Bronchial epithelial cell (primary cell): ENCODE data around the gene GALNT4. TPM values are rescaled to one million over a fixed set of nuclear protein-coding genes. Genes with fewer than 3 reads are reported as not detected.

Experiments used
- DNase-seq: peaks from one replicate; pipeline ENCODE4 v3.0.0-alpha.2; 2010; ENCODE audit warnings: low read depth
- FAIRE-seq: peaks from 2 replicates; lab custom pipeline; 2011; peaks lifted over from hg19 to GRCh38; lab: Jason Lieb, UNC
- H3K27me3 ChIP-seq: 2 replicates; pipeline ENCODE4 v1.5.1; 2011; ENCODE audit warnings: low read length; ENCODE audit not compliant: control insufficient read depth, insufficient read depth
- H3K36me3 ChIP-seq: 2 replicates; pipeline ENCODE4 v1.5.1; 2011; ENCODE audit warnings: low read length; ENCODE audit not compliant: control insufficient read depth, insufficient read depth
- H3K4me3 ChIP-seq: 2 replicates; pipeline ENCODE4 v1.5.1; 2011; ENCODE audit warnings: mild to moderate bottlenecking, low read depth, low read length, control low read depth
- total RNA-seq: library from RNA; depleted of rRNA; stranded (reverse); fragments of >200 nt; gene quantifications from 2 replicates; pipeline ENCODE4 v1.2.1, GENCODE V29; 2014
- TF ChIP-seq, protein P1 (sequence below): IDR thresholded peaks from 2 replicates; pipeline ENCODE4 v1.5.1; 2011; ENCODE audit warnings: mild to moderate bottlenecking, moderate library complexity, low read length, control low read depth, inconsistent platforms; ENCODE audit not compliant: insufficient read depth, severe bottlenecking

Gene GALNT4
- 9.7 and 10.8 TPM in 2 replicates for total RNA-seq

DNA sequence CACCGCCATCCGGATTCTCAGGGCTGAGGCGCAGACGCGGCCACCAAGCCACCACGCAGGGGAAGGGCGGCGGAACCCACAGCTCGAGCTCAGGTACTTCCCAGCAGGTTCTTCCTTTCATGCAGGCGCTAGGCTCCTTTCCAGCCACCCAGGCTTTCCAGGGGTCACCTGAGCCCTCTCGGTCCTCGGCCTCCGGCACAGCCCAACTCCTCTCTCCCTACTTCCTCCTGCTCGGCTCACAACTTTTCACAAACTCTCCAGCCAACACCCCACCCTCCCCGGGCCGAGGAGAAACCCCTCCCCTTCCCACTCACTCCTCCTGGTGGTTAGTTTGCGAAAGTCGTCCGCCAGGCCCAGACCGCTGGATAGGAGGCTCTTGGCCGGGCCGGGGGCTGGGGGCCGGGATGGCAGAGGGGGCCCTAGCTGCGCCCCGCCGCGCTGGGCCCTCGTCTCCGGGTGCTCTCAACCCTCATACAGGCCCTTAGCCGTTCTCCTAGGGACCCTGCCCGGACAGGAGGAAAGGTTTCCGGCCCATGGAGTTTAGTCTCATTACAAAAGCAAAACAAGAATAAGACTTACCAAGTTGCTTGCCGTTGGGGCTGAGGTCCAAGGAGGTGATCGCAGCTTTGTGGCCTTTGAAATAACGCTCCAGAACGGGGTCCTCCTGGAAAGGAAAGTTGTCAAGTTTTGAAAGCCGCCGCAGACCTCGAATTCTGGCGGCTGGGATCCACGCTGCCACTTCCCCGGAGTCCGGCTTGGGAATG lies at the start of gene GALNT4:
Gene GALNT4, minus strand, starts transcription at position 256 of the 764 bp plus-strand sequence. Its CDS starts 247 bp downstream, at position 9.
- no peak for FAIRE-seq
- DNase-seq: peak; percentile 77

GRCh38 chr12:89573051-89573810 lies 48.6 kb upstream of the GALNT4 start:
- TF ChIP-seq, protein P1, sequence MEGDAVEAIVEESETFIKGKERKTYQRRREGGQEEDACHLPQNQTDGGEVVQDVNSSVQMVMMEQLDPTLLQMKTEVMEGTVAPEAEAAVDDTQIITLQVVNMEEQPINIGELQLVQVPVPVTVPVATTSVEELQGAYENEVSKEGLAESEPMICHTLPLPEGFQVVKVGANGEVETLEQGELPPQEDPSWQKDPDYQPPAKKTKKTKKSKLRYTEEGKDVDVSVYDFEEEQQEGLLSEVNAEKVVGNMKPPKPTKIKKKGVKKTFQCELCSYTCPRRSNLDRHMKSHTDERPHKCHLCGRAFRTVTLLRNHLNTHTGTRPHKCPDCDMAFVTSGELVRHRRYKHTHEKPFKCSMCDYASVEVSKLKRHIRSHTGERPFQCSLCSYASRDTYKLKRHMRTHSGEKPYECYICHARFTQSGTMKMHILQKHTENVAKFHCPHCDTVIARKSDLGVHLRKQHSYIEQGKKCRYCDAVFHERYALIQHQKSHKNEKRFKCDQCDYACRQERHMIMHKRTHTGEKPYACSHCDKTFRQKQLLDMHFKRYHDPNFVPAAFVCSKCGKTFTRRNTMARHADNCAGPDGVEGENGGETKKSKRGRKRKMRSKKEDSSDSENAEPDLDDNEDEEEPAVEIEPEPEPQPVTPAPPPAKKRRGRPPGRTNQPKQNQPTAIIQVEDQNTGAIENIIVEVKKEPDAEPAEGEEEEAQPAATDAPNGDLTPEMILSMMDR: no peak
- DNase-seq (no peak), FAIRE-seq (no peak)
- Histone ChIP-seq H3K36me3 (no peaks in the 10 kb centered on the region), H3K4me3 (no peak overlapping the region), H3K27me3 (no peaks in the 10 kb centered on the region)

More for the DNA sequence above, at the start of gene GALNT4:
- Histone ChIP-seq H3K27me3 (no peaks in the 10 kb centered on the region), H3K4me3 (peak within 1 kb of the TSS; percentile 92), H3K36me3 (no peaks in the 10 kb centered on the region)
- TF ChIP-seq, protein P1: peak; percentile 77

DNA sequence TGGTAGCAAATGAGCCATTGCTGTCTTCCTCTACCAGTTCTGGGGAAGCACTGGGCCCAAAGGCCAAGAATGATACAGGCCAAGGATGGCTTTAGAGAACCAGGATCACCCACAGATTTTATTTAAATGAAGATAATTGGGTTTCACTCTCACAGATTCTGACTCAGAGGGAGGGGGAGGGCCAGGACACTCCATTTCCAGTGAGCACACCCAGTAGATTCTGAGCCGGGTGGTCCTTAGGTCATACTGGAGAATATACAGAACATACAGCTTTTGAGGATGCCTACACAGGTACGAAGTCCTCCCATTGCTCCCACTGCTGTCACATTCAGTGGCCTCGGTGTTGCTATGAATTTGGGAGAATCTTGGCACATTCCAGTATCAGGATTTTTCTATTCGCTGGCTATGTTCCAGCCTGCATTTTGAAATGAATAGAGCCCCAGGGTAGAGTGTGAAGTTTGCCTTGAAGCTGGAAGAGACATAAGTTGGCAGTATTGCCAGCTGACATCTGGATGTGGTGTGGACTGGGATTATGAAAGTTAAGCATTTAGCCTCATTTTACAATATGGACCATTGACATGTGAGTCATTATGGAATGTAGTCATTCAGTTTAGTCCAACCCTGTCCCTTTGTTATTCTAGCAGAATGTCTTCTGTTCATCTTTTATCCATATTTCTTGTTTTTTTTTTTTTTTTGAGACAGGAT lies 47.0 kb upstream of the GALNT4 start:
- Histone ChIP-seq H3K27me3 (no peaks in the 10 kb centered on the region), H3K4me3 (no peak overlapping the region), H3K36me3 (no peaks in the 10 kb centered on the region)
- TF ChIP-seq, protein P1: no peak
- peak; percentile 23 for DNase-seq
- FAIRE-seq: no peak

DNA sequence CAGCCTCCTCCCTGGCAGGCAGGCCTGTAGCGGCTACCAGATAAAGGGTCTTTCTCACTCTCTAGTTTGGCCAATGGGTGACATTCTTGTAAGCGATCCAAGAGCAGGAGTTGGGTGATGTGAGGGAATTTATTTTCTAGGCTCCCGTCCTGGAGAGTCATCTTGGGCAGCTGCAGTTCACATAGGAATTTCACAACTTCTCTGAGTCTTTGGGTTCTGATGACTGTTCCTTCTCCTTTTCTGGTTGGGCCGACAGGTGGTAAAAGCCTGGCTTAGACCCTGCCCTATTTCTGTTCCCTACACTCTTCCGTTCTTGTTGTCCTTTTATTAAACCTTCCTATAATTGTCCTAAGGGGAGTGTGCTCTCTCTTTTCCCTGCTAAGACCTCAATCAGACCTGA lies 43.9 kb upstream of the GALNT4 start:
- TF ChIP-seq, protein P1: no peak
- Histone ChIP-seq H3K36me3 (no peaks in the 10 kb centered on the region), H3K4me3 (no peak overlapping the region), H3K27me3 (no peaks in the 10 kb centered on the region)
- FAIRE-seq (no peak), DNase-seq (peak; percentile 56)

- FAIRE-seq: no peak
- TF ChIP-seq, protein P1: no peak
- DNase-seq: peak; percentile 88
- H3K27me3 ChIP-seq: no peaks in the 10 kb centered on the region
- no peaks in the 10 kb centered on the region for H3K36me3 ChIP-seq
- no peak overlapping the region for H3K4me3 ChIP-seq
These were observed 43.2 kb upstream of the GALNT4 start for GRCh38 chr12:89567691-89568239.
